Jurkat, Clone E6-1 (cell line): ENCODE measurements around the gene TDRKH.

Source experiments
- DNase-seq: peaks from one replicate; pipeline ENCODE4 v3.0.0-alpha.2; 2011; ENCODE audit warnings: low read depth, low spot score
- H3K4me3 ChIP-seq: 2 replicates; pipeline ENCODE4 v1.5.1; 2011; ENCODE audit warnings: mild to moderate bottlenecking, low read length, control low read depth, moderate library complexity

TDRKH gene

DNA sequence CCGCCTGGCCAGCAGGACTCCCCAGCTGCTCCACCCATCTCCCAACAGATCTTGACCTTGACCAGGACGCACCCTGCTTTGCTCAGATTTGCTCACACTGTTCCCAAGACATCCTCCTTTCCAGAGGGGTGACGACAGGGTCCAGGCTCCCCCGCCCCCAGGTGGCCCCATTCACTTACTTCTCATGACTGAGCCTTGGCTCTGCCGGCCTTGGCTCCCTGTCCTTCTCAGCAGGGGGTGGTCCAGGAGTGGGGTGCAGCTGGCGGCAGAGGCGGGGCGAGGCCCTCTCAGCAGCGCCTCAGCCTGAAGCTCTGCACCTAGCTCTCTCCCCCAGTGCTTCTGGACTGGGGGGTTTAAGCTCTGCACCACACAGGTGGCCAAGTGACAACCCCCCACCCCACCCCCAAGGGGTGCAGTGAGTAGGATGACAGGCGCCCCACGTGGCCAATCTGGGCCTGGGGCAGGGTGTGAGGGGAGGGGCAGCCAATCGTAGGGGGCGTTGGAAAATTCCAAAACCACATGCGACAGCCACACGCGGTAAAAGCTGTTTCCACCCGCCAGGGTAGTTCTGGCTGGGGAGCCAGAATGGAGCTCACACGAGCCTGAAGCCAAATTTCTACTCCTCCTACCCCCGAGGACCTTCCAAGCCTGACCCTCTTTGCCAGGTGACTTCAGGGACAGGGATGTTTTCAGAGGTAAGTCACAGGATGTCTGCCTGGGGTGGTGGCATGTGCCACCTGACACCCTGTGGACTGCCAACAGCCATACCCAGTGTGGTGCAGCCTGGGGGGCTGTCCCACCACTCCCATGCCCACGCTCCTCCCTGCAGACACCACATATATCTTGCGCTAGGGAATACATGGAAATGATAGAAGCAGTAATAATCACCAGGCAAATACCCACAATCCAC is 35.7 kb upstream of the TDRKH start:
- peak overlapping the region; percentile 56 for H3K4me3 ChIP-seq

DNA sequence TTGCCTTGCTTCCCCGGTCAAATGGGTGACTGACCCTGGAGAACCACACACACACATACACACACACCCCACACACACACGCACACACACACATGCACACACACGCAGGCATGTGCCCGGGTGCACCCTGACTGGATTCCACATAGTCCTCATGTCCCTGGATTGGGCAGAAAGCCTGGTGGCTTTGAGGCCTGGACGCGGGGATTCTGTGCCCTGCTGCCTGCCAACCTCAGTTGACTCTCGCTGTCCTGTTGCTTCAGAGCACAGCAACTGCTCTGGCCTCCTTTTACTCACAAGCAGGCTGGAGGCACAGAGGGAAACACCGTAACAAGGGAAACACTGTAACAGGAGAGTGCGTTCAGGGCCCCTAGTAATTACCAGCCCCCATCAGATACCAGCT is 34.9 kb upstream of the TDRKH start:
- peak overlapping the region; percentile 56 for H3K4me3 ChIP-seq
- no peak for DNase-seq

More for the DNA sequence above, 35.7 kb upstream of the TDRKH start:
- peak; percentile 86 for DNase-seq

GRCh38 chr1:151823175-151823574 is 32.9 kb upstream of the TDRKH start:
- no peak for DNase-seq
- no peak overlapping the region for H3K4me3 ChIP-seq

DNA sequence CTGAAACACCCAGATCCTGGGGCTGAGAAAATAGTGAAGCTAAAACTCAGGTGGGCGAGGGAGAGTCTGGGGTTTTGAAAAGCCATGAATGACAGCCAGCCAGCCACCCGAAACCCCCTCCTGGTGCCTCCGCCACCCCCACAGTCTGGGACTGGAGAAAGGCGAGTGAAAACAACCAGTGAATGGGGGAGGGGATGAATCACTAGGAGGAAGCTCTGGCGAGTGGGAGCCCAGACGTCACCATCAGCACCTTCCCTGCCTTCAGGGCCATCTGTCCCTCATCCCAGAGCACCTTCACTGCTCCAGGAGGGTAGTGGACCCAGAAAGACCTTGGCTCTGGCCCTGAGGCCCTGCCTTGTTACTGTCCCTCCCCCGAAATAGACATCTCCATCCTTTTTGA is 32.1 kb upstream of the TDRKH start:
- no peak overlapping the region; the same call in 1 of the 2 replicates for H3K4me3 ChIP-seq
- no peak for DNase-seq

- DNase-seq: peak; percentile 96
- peak overlapping the region; percentile 25 for H3K4me3 ChIP-seq
Measured at GRCh38 chr1:151820940-151821339, 30.6 kb upstream of the TDRKH start.

DNA sequence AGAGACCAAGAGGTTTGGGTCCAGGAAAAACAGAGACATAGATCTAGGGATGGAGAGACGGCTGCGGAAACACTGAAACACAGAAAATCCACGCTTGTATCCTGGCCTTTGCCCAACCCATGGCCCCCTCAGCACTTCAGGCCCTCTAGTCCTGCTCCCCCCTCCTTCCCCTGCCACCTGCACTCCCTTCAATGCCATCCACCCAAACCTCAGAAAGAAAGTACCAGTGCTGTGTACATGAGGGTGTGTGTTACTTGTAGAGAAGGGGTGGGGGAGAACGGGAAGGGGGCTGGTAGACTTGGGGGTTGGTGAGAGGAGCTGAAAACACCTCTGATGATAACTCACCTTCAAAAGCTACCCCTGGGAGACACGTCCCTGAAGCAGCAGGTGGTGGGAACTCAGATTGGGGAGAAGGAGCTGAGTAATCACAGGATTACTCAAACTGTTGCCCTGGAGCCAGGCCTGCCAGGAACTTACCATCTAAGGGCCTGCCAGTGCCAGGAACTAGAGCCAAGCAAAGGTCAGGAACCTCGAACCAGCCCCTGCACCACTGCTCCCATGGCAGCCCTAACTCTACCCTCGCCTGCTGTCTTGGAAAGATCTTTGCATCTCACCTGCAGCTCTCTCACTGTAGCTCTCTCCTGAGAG is 29.8 kb upstream of the TDRKH start:
- H3K4me3 ChIP-seq: peak overlapping the region; percentile 25; the same call in 1 of the 2 replicates
- peak; percentile 80 for DNase-seq

- no peak for DNase-seq
- no peak overlapping the region for H3K4me3 ChIP-seq
Measured at GRCh38 chr1:151819227-151819835, 29.0 kb upstream of the TDRKH start.

GRCh38 chr1:151817353-151817730 is 27.0 kb upstream of the TDRKH start:
- no peak overlapping the region for H3K4me3 ChIP-seq
- peak; percentile 80 for DNase-seq

DNA sequence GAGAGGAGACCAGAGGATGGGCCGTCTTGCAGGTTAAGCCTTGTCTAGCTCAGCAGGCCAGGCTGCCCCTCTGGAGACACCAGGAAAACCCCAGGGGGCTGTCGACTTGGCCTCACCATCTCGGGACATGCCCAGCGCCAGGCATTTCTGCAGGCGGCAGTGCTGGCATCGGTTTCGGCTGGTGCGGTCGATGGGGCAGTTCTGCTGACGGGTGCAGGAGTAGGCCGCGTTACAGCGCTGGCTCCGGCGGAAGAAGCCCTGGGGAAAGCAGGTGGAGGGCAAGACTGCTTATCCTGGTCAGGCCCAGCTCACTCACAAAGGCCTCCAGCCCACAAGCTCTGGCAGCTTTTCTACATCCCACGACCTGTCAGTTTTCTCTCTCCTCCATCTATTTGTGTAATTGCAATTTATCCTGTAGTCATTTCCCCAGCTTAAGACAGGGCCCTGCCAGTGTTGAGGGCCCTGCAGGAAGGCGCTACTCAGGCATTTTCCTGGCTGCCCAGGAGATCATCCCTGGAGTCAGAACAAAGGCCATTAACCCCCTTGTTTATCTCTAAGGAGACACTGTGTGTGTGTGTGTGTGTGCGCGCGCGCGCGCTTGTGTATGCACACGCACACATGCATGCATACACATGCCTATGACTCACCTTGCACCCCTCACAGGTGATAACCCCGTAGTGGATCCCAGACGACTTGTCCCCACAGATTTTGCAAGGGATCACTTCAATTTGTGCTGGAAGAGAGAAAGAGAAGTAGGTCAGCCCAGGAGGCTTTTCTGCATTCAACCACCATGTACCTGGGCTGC is 26.4 kb upstream of the TDRKH start:
- DNase-seq: no peak
- no peak overlapping the region for H3K4me3 ChIP-seq

DNA sequence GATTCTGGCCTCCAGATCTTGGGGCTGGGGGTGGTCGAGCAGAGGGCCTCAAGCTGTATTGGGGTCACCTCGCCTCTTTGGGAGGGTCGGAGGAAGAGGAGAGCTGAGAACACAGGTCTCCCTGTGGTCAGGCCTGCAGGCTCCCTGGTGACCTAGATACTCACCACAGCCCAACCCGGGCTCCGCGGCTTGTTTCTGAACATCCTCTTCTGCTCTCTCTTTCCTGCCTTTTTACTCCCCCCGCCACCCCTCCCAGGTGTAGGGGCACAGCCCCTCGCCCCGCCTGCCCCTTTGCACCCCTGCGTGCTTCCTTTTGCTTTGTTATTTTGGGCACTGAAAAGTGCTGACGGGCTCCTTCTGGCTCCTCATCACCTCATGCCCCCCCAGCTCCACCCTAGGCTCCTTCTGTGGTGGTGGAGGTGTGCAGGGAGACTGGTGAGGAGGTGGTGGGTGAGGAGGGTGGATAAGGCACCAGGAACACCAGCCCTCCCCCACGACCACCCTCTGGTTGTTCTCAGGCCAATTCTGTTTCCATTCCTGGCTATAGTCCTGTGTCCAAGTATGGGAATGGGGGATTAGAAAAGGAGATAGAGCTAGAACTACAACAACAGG is 25.5 kb upstream of the TDRKH start:
- peak; percentile 69 for DNase-seq
- no peak overlapping the region; the same call in 1 of the 2 replicates for H3K4me3 ChIP-seq

GRCh38 chr1:151814971-151815545 is 24.8 kb upstream of the TDRKH start:
- H3K4me3 ChIP-seq: no peak overlapping the region
- DNase-seq: no peak

DNA sequence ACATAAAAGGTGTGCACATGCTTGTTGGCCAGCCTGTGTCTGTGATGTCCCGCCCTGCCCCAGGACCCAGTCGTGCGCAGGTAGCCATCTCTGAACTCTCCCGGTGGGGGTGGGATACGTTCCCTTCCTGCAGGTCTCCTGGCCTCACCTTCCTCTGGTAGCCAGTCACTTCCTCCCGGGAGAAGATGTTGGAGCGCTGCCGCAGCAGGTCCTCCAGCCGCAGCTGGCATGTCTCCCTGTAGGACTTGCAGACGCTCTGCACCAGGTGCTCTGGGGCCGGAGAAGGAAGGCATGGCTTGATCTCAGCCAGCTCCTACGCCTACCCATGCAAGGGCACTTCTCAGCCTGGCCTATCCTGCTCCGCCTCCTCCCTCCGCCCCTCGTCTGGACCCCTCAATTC is 24.1 kb upstream of the TDRKH start:
- no peak for DNase-seq

DNA sequence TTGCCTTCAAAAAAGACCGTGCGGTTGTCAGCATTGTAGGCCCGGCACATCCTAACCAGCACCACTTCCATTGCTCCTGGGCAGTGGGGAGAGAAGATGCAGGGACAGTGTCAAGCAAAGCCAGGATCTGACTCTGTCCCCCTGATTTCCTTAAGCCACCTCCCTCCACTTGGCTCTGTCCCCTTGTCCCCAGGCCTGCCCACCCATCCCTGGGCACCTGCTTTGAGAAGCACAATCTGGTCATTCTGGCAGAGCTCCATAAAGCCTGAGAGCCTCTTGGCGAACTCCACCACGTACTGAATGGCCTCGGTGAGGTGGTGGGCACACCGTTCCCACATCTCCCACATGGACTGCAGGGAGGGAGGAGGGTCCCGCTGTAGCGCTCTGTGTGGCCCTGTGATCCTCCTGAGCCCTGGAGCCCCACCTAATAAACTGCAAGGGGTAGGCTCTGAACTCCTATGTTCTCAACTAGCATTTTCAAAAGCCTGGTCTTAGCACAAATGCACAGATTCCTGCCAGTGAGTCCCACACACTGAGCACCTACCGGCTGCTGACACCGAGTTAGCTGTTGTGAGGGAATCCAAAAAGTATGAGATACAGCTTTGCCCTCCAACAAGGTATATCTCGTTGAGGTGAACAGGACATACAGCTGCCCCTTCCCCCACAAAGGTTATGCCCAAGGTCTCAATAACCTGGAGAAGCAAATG is 23.1 kb upstream of the TDRKH start:
- no peak for DNase-seq
- H3K4me3 ChIP-seq: no peak overlapping the region

More for the DNA sequence above, 24.1 kb upstream of the TDRKH start:
- H3K4me3 ChIP-seq: no peak overlapping the region

- H3K4me3 ChIP-seq: no peak overlapping the region
- no peak for DNase-seq
Measured at GRCh38 chr1:151811181-151811580, 20.9 kb upstream of the TDRKH start.

- DNase-seq: no peak
- H3K4me3 ChIP-seq: no peak overlapping the region
Measured at GRCh38 chr1:151809985-151810556, 19.8 kb upstream of the TDRKH start.

- H3K4me3 ChIP-seq: no peak overlapping the region
- no peak for DNase-seq
Measured at GRCh38 chr1:151809290-151809984, 19.1 kb upstream of the TDRKH start.

DNA sequence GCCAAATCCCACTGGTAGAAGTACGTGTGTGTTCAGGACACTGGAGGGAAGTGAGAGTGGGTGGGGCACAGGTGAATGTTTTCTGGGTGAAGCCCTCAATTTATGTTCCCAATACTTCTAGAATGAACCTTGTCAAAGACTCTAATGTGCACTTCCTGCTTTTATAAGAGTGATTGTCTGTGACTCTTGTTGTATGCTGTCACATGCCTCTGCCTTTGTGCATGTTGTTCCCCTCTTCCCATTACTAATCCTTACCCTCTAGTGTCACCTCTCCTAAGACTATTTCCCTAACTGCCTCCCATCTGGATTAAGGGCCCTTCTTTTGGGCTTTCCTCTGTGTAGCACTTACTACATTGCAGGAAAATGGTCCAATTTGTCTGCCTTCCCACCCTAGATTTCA is 17.5 kb upstream of the TDRKH start:
- H3K4me3 ChIP-seq: no peak overlapping the region
- DNase-seq: no peak
